Stimulated activated effector memory CD8-positive, alpha-beta T cell treated with anti-CD3 and anti-CD28 coated beads, Interleukin-12 subunit alpha, Interleukin-12 subunit beta, amount 100 ng/mL, for 72 hours (primary cell): ENCODE measurements around the gene CASQ2.
"Not testable (repeated sequence)": the region's sequence is repeated elsewhere in the genome, so short reads cannot be mapped to it uniquely, and the experiment has no call there.

ENCODE experiments used
- ATAC-seq: fragments of 150-1000 bp; cut with Tn5 transposase; 2 replicates; pipeline ENCODE4 v1.10.0; 2021
- DNase-seq, 2 donors: peaks; one replicate each; pipeline ENCODE4 v3.0.0; 2021 to 2022; ENCODE audit warnings: low spot score in 2 of 2
- H3K27ac Mint-ChIP-seq: one replicate; pipeline ENCODE4 v1.8.0; 2022; ENCODE audit warnings: mild to moderate bottlenecking, mixed read lengths
- H3K36me3 Mint-ChIP-seq: one replicate; pipeline ENCODE4 v1.8.0; 2022; ENCODE audit warnings: mild to moderate bottlenecking, mixed read lengths
- H3K4me1 Mint-ChIP-seq: one replicate; pipeline ENCODE4 v1.8.0; 2022; ENCODE audit warnings: mixed read lengths
- H3K4me3 Mint-ChIP-seq: one replicate; pipeline ENCODE4 v1.8.0; 2022; ENCODE audit warnings: mild to moderate bottlenecking, mixed read lengths
- H3K9me3 Mint-ChIP-seq: one replicate; pipeline ENCODE4 v1.8.0; 2022; ENCODE audit warnings: mixed read lengths

Gene CASQ2

DNA sequence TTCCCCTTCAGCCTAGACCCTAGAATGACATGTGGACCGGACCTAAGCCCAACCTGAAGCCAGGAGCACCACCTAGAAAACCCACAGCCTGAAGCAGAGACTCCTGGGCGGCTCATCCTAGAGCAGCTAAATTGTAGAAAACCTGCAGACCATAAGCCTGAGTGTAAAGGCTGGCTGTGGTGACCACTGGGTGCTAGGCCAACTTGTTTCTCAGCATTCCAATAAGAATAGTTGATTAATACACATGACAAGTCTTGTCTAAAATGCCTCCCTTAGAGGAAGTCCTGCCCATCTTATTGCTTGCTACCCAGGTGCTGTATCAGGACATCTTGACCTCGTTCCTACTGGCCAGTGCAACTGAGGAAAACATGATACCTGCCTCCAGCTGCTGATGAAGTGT lies 23.3 kb upstream of the CASQ2 start:
- Mint-ChIP-seq H3K9me3 (no peaks in the 10 kb centered on the region), H3K4me1 (no peaks in the 10 kb centered on the region), H3K27ac (no peak overlapping the region), H3K36me3 (no peaks in the 10 kb centered on the region), H3K4me3 (no peak overlapping the region)
- no peak for ATAC-seq
- DNase-seq: no peak

- Mint-ChIP-seq H3K4me3 (no peak overlapping the region), H3K36me3 (no peaks in the 10 kb centered on the region), H3K27ac (no peak overlapping the region), H3K9me3 (no peaks in the 10 kb centered on the region), H3K4me1 (no peaks in the 10 kb centered on the region)
- DNase-seq: no peak
- ATAC-seq: no peak
Measured at GRCh38 chr1:115790846-115791245, 22.3 kb upstream of the CASQ2 start.

- ATAC-seq (no peak), DNase-seq (no peak)
- no peaks in the 10 kb centered on the region for H3K36me3 Mint-ChIP-seq
- no peaks in the 10 kb centered on the region for H3K4me1 Mint-ChIP-seq
- no peak overlapping the region for H3K4me3 Mint-ChIP-seq
- no peaks in the 10 kb centered on the region for H3K9me3 Mint-ChIP-seq
- H3K27ac Mint-ChIP-seq: no peak overlapping the region
Measured at GRCh38 chr1:115790356-115790755, 21.8 kb upstream of the CASQ2 start.

- no peak overlapping the region for H3K4me3 Mint-ChIP-seq
- no peak overlapping the region for H3K27ac Mint-ChIP-seq
- ATAC-seq (no peak), DNase-seq (no peak)
- H3K4me1 Mint-ChIP-seq: no peaks in the 10 kb centered on the region
- peaks cover 4% of the 10 kb centered on the region for H3K9me3 Mint-ChIP-seq
- H3K36me3 Mint-ChIP-seq: no peaks in the 10 kb centered on the region
Measured at GRCh38 chr1:115783311-115783710, 14.8 kb upstream of the CASQ2 start.

GRCh38 chr1:115782571-115783281 lies 14.2 kb upstream of the CASQ2 start:
- no peaks in the 10 kb centered on the region for H3K36me3 Mint-ChIP-seq
- H3K27ac Mint-ChIP-seq: no peak overlapping the region
- no peak overlapping the region for H3K4me3 Mint-ChIP-seq
- DNase-seq: no peak
- no peak for ATAC-seq
- no peaks in the 10 kb centered on the region for H3K4me1 Mint-ChIP-seq
- peaks cover 4% of the 10 kb centered on the region for H3K9me3 Mint-ChIP-seq

- DNase-seq (no peak), ATAC-seq (no peak)
- H3K27ac Mint-ChIP-seq: no peak overlapping the region
- H3K36me3 Mint-ChIP-seq: no peaks in the 10 kb centered on the region
- no peaks in the 10 kb centered on the region for H3K4me1 Mint-ChIP-seq
- peaks cover 4% of the 10 kb centered on the region for H3K9me3 Mint-ChIP-seq
- H3K4me3 Mint-ChIP-seq: no peak overlapping the region
Measured at GRCh38 chr1:115781851-115782250, 13.3 kb upstream of the CASQ2 start.

GRCh38 chr1:115781343-115781742 lies 12.8 kb upstream of the CASQ2 start:
- H3K27ac Mint-ChIP-seq: no peak overlapping the region
- no peak for DNase-seq
- no peak for ATAC-seq
- no peaks in the 10 kb centered on the region for H3K4me1 Mint-ChIP-seq
- H3K36me3 Mint-ChIP-seq: no peaks in the 10 kb centered on the region
- peaks cover 4% of the 10 kb centered on the region for H3K9me3 Mint-ChIP-seq
- H3K4me3 Mint-ChIP-seq: no peak overlapping the region

- H3K9me3 Mint-ChIP-seq, DNase-seq, H3K27ac Mint-ChIP-seq, H3K4me1 Mint-ChIP-seq, H3K4me3 Mint-ChIP-seq, H3K36me3 Mint-ChIP-seq, ATAC-seq: not testable (repeated sequence)
Measured at GRCh38 chr1:115780655-115781054, 12.1 kb upstream of the CASQ2 start.

DNA sequence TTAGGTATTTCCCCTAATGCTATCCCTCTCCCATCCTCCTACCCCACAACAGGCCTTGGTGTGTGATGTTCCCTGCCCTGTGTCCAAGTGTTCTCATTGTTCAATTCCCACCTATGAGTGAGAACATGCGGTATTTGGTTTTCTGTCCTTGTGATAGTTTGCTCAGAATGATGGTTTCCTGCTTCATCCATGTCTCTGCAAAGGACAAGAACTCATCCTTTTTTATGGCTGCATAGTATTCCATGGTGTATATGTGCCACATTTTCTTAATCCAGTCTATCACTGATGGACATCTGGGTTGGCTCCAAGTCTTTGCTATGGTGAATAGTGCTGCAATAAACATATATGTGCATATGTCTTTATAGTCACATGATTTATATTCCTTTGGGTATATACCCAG lies 10.6 kb upstream of the CASQ2 start:
- H3K9me3 Mint-ChIP-seq, H3K36me3 Mint-ChIP-seq, DNase-seq, H3K27ac Mint-ChIP-seq, H3K4me3 Mint-ChIP-seq, ATAC-seq, H3K4me1 Mint-ChIP-seq: not testable (repeated sequence)

DNA sequence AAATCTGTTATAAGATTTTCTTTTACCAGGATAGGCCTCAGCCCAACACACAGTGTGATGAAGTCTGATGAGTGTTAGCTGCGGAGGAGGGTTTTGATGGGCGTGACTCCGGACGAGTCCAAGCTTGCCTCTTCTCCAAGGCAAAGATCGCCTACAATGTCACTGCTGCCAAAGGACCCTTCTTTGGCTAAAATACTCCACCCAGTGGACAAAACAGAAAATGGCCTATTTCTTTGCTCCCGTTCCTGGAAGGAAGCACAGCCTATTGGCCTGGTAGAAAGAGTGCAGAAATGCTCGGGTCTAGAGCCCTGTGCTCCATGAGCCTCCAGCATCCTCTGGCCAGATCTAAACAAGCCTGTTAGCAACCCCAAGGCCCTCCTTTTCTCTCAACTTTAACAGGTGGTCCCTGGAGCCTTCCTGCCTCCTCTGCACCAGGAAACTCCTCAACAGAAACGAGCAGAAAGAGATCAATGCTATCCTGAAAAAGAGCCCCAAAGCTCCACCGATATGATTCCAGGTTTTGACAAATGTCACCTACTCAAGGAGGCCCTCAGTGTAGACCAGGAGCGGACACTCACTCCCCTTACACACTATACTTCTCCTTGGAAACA lies 3.4 kb upstream of the CASQ2 start:
- DNase-seq: peak in 1 of 2 donors; percentile 49

DNA sequence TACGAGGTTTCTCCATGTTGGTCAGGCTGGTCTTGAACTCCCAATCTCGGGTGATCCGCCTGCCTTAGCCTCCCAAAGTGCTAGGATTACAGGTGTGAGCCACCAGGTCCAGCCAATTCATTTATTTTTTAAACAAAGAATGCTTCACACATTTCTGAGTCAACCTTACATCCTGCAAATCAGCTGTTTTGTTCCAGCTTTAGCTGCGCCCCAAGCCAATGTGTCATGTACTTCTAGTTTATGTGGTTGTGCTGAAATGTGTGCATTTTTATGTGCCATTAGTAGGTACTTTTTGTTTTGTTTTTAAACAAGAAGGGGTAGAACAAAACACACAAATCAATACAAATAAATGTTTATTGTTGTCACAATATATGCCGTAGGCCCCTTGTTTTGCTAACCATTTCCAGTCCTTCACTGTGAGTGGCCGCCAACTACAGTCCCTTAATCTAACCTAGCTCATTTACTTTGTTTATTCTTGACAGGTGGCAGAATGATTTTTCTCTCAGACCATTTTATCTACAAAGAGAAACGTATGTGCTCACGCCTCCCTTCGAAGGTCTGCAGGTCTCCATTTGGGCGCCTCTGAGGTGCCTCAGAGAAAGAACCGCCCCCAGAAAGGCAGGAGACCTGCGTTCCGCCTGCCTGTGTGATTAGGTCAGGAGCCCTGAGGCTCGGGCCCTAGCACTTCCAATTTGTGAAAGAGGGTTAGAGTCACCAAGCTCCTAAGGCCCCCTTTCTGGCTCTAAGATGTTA lies 2.8 kb upstream of the CASQ2 start:
- DNase-seq: peak in 1 of 2 donors; percentile 7
- Mint-ChIP-seq H3K4me3 (no peak overlapping the region), H3K9me3 (no peaks in the 10 kb centered on the region), H3K27ac (no peak overlapping the region), H3K36me3 (no peaks in the 10 kb centered on the region), H3K4me1 (no peaks in the 10 kb centered on the region)
- no peak for ATAC-seq

More for the DNA sequence above, 3.4 kb upstream of the CASQ2 start:
- peak; percentile 66 for ATAC-seq
- Mint-ChIP-seq H3K9me3 (no peaks in the 10 kb centered on the region), H3K4me1 (no peaks in the 10 kb centered on the region), H3K36me3 (no peaks in the 10 kb centered on the region), H3K27ac (no peak overlapping the region), H3K4me3 (no peak overlapping the region)

DNA sequence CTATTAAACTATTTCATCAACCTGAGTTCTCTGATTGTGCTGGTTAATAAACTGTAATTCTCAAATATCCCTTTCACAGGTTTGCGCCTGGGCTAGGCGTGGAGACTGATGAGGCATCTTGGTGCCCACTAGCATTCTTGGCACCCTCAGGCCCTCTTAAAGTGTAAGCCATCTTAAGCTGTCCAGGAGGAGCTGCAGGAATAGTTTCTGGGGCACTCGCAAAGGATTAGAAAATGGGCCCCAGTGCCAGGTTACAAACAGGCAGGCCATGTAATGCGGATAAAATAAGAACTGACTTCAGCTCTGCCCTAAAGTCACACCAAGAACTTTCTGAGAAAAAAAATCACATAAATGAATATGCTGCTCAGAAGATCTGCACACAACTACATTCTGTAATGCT lies 1.1 kb downstream of the CASQ2 start:
- no peak overlapping the region for H3K27ac Mint-ChIP-seq
- ATAC-seq (no peak), DNase-seq (no peak)
- no peaks in the 10 kb centered on the region for H3K36me3 Mint-ChIP-seq
- no peak overlapping the region for H3K4me3 Mint-ChIP-seq
- no peaks in the 10 kb centered on the region for H3K9me3 Mint-ChIP-seq
- no peaks in the 10 kb centered on the region for H3K4me1 Mint-ChIP-seq

DNA sequence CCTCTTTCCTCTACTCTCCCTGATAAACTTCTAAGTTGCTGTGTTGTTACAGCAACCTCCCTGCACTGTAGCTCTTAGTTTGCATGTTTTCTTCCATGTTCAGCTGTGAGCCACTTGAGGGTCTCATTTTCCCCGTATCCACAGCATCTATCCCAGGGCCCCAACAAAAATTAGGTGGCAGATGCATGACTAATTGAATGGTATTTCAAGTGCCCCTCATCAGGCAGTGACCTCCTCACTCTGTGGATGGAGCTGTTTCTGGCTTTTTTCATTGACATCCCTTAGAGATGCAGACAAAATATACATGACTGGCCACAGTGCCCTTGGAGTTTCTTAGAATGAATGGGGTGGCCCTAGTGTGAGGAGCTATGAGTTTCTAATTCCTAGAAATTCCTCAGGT lies 3.4 kb downstream of the CASQ2 start:
- no peak overlapping the region for H3K4me3 Mint-ChIP-seq
- DNase-seq (no peak), ATAC-seq (no peak)
- H3K27ac Mint-ChIP-seq: no peak overlapping the region
- no peaks in the 10 kb centered on the region for H3K36me3 Mint-ChIP-seq
- H3K9me3 Mint-ChIP-seq: peaks cover 4% of the 10 kb centered on the region
- H3K4me1 Mint-ChIP-seq: no peaks in the 10 kb centered on the region

GRCh38 chr1:115764541-115764940 lies 4.0 kb downstream of the CASQ2 start:
- ATAC-seq (no peak), DNase-seq (peak in 1 of 2 donors; percentile 23)
- Mint-ChIP-seq H3K36me3 (no peaks in the 10 kb centered on the region), H3K27ac (no peak overlapping the region), H3K9me3 (peaks cover 7% of the 10 kb centered on the region), H3K4me3 (no peak overlapping the region), H3K4me1 (no peaks in the 10 kb centered on the region)

GRCh38 chr1:115762779-115763178 lies 5.7 kb downstream of the CASQ2 start:
- no peaks in the 10 kb centered on the region for H3K36me3 Mint-ChIP-seq
- peak in 1 of 2 donors; percentile 6 for DNase-seq

More at GRCh38 chr1:115762779-115763178, 5.7 kb downstream of the CASQ2 start:
- H3K4me3 Mint-ChIP-seq: no peak overlapping the region
- ATAC-seq: no peak
- H3K9me3 Mint-ChIP-seq: peaks cover 14% of the 10 kb centered on the region
- H3K27ac Mint-ChIP-seq: no peak overlapping the region
- no peaks in the 10 kb centered on the region for H3K4me1 Mint-ChIP-seq
